Activated CD4-positive, alpha-beta memory T cell treated with anti-CD3 and anti-CD28 coated beads, Interleukin-2, amount 10 ng/mL, durations not matched to agents 7 days and 5 days (primary cell): ENCODE measurements around the gene ITGB7. TPM values are rescaled to one million over a fixed set of nuclear protein-coding genes. Genes with fewer than 3 reads are reported as not detected.
A peak's percentile ranks its signal among the peaks of the same experiment; 100 is the strongest.
"Not testable (repeated sequence)": the region's sequence is repeated elsewhere in the genome, so short reads cannot be mapped to it uniquely, and the experiment has no call there.

Experiments used
- CTCF ChIA-PET: fragments of 350-600 bp; sonication (Branson Sonifier 250); formaldehyde crosslinking; loops from one replicate; lab custom pipeline; 2021; ENCODE audit warnings: antibody characterized with exemption, inconsistent platforms; lab: Charles Lee
- POLR2A ChIA-PET: fragments of 350-600 bp; sonication (Branson Sonifier 250); formaldehyde crosslinking; loops from one replicate; lab custom pipeline; 2021; ENCODE audit warnings: antibody characterized with exemption; lab: Charles Lee
- DNase-seq: peaks from one replicate; pipeline ENCODE4 v3.0.0-alpha.2; 2020
- H3K27ac Mint-ChIP-seq: one replicate; pipeline ENCODE4 v1.8.0; 2021; ENCODE audit warnings: mild to moderate bottlenecking, mixed read lengths
- H3K27me3 Mint-ChIP-seq: one replicate; pipeline ENCODE4 v1.8.0; 2021; ENCODE audit warnings: mixed read lengths
- H3K36me3 Mint-ChIP-seq: one replicate; pipeline ENCODE4 v1.8.0; 2021; ENCODE audit warnings: low read depth, mixed read lengths
- H3K4me1 Mint-ChIP-seq: one replicate; pipeline ENCODE4 v1.8.0; 2021; ENCODE audit warnings: mixed read lengths
- H3K4me3 Mint-ChIP-seq: one replicate; pipeline ENCODE4 v1.8.0; 2021; ENCODE audit warnings: mild to moderate bottlenecking, mixed read lengths
- H3K9me3 Mint-ChIP-seq: one replicate; pipeline ENCODE4 v1.8.0; 2021; ENCODE audit warnings: mixed read lengths
- total RNA-seq, 2 experiments: library from RNA; stranded (reverse); gene quantifications; one replicate each; pipeline ENCODE4 v1.2.3, GENCODE V29; 2021

The ITGB7 gene
- total RNA-seq, 2 experiments from 2014 or later, result 780 to 786 TPM

DNA sequence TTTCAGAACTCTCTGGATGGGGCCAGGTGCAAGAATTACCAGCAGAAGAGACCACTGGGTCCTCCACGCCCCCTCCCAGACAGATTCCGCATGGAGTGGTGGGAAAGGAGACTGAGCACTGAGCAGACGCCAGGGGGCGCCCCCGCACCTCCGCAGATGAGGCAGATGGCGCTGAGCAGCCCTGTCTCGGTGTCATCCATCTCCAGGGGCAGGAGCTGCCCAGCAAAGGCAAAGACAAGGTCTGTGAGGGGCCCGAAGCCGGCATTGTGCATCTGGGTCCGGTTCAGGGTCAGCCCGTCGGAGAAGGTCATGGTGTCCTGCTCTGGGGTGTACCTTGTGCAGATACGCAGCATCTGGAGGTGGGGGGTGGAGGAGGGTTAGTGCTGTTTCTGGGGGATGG is 6.3 kb upstream of the ITGB7 start:
- no peak overlapping the region for H3K4me3 Mint-ChIP-seq
- peaks cover 91% of the 10 kb centered on the region for H3K4me1 Mint-ChIP-seq
- DNase-seq, result peak; percentile 84
- no peaks in the 10 kb centered on the region for H3K9me3 Mint-ChIP-seq
- CTCF ChIA-PET, result interaction anchor here (0.6 to 15.2 kb wide), 29 partner anchors 10 to 403 kb away, joined by 3 to 211 read pairs (median 5); partner anchors contain the start of genes AAAS, ESPL1, PFDN5 and SOAT2
- H3K36me3 Mint-ChIP-seq, result peaks cover 79% of the 10 kb centered on the region
- H3K27ac Mint-ChIP-seq, result peak overlapping the region; percentile 55
- POLR2A ChIA-PET, result interaction anchor here (0.7 to 8.3 kb wide), 13 partner anchors 9 to 108 kb away, joined by 3 to 71 read pairs (median 5); partner anchors contain the start of genes AAAS, ESPL1 and PFDN5
- H3K27me3 Mint-ChIP-seq, result no peaks in the 10 kb centered on the region

DNA sequence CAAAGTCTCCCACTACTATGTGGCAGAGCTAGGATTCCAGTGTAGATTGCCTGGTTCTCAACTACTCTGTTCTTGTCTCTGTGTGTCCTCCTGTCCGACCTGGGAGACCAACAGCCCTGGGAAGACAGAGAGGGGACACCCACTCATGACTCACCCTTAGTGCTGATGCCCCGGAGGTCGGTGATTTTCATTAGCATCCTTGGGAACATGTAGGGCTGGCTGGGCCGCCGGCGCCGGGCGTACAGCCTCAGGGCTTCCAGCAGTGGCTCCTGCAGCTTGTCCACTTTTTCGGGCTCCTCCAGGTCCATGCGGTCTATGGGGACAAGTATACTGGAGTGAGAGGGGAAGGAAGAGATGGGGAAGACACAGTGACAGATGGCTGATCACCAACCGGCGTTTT is 5.9 kb upstream of the ITGB7 start:
- no peaks in the 10 kb centered on the region for H3K9me3 Mint-ChIP-seq
- H3K36me3 Mint-ChIP-seq, result peaks cover 75% of the 10 kb centered on the region
- no peaks in the 10 kb centered on the region for H3K27me3 Mint-ChIP-seq
- H3K4me3 Mint-ChIP-seq, result no peak overlapping the region
- CTCF ChIA-PET, result interaction anchor here (0.7 to 15.2 kb wide), 21 partner anchors 6 to 403 kb away, joined by 3 to 211 read pairs (median 9); partner anchors contain the start of genes AAAS, CSAD, ESPL1 and ZNF740
- peaks cover 91% of the 10 kb centered on the region for H3K4me1 Mint-ChIP-seq
- no peak for DNase-seq
- POLR2A ChIA-PET, result interaction anchor here (0.7 to 8.3 kb wide), 7 partner anchors 30 to 108 kb away, joined by 3 to 71 read pairs (median 5); partner anchors contain the start of genes AAAS and ESPL1
- H3K27ac Mint-ChIP-seq, result peak overlapping the region; percentile 55

DNA sequence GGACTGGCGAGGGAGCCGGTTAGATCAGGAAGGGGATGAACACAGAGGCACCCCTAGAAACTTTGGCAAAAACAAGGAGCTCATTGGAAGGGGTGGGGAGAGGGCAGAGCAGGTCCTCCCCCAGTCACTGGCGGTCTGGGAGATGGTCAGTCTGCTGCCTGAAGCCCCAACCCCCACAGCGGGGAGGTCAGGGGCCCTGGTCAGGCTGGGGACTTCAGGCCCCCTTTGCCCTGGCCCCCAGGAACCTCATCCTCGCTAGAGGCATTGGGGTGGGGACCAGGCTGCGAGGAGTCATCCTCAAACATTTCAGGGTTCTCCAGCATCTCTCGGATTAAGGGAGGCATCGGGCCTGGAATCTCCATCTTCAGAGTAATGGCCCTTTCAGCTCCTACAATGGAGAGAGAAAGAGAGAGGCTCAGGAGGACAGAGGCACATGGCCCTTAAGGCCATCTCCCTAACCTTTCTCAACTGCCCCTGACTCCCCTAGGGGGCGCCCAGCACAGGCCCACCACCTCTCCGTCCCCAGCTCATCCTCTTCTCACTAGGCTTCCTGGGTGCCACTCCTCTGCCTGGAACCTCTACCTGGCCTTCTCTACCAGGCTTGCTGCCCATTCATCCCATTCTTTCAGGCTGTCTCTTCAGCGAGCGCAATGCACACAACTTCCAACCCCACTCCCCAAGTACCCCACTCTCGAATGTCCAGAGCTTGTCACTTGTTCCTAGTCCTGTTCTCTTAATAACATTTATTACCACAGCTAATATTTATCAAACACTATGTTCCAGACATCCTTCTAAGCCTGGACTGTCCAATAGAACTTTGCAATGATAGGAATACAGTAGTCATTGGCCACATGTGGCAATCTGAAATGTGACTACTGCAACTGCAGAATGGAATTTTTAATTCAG is 4.7 kb upstream of the ITGB7 start:
- DNase-seq, result no peak
- peaks cover 73% of the 10 kb centered on the region for H3K36me3 Mint-ChIP-seq
- H3K9me3 Mint-ChIP-seq, result no peaks in the 10 kb centered on the region
- ChIA-PET CTCF (interaction anchor here (0.7 to 15.2 kb wide), 20 partner anchors 7 to 209 kb away, joined by 3 to 211 read pairs (median 8); partner anchors contain the start of genes AAAS, CSAD, ESPL1 and PFDN5), POLR2A (interaction anchor here (0.8 to 9.1 kb wide), 6 partner anchors 7 to 109 kb away, joined by 3 to 117 read pairs (median 14); partner anchors contain the start of genes ESPL1 and SOAT2)
- no peaks in the 10 kb centered on the region for H3K27me3 Mint-ChIP-seq
- H3K27ac Mint-ChIP-seq, result no peak overlapping the region
- no peak overlapping the region for H3K4me3 Mint-ChIP-seq
- peaks cover 89% of the 10 kb centered on the region for H3K4me1 Mint-ChIP-seq

DNA sequence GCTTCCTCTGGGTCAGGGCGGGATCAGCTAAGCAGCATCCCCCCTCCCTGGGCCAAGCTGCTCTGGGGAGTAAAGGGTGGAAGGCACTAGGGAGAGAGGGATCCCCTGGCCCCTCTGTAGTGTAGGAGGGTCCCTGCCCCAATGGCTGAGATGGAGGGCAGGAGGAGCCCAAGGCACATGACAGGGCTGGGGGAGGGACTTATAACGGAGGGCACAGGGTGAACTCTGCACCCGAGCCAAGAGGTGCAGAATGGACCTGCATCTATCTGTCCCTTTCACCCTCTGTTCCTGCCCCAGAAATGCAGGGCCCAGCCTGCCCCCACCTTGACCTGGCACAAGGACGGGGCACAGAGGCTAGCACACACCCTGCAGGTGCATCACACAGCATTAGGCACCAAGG is 3.8 kb upstream of the ITGB7 start:
- Mint-ChIP-seq H3K4me1 (peaks cover 84% of the 10 kb centered on the region), H3K27ac (peak overlapping the region; percentile 21), H3K9me3 (no peaks in the 10 kb centered on the region), H3K4me3 (no peak overlapping the region), H3K36me3 (peaks cover 75% of the 10 kb centered on the region), H3K27me3 (no peaks in the 10 kb centered on the region)
- DNase-seq, result no peak
- CTCF ChIA-PET, result interaction anchor here (1.0 to 15.2 kb wide), 13 partner anchors 8 to 134 kb away, joined by 3 to 211 read pairs (median 11); partner anchors contain the start of genes AAAS, ESPL1 and PFDN5
- POLR2A ChIA-PET, result interaction anchor here (1.1 to 14.6 kb wide), 9 partner anchors 8 to 113 kb away, joined by 3 to 263 read pairs (median 10); partner anchors contain the start of genes CSAD, ESPL1, SOAT2 and ZNF740

DNA sequence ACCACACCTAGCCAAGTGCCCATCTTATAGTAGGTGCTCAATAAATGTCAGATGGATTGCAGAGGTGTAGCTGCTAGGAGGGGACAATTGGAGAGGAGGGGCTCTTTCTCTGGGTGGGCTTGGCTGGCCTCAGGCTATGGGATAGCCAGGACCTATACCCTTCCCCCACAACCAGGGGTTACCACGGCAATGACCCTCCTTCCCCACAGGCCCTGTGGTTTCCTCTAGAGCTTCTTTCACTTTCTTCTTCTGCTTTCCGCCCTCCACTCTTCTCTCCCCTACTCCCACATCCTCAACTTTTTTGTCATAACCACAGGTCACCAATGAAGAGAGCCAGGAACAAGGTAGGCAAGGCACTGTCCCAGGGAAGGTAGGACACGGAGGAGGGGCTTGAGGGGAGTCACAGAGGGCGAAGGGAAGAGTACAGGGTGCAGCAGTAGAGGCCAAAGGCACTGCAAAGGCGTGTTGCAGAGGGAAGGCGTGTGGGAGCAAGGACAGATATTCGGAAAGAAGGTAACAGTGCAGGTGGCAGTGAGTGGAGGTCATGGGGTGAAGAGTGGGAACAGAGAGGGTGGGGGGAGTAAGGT is 1.9 kb upstream of the ITGB7 start:
- H3K4me1 Mint-ChIP-seq, result peaks cover 80% of the 10 kb centered on the region
- ChIA-PET CTCF (interaction anchor here (0.6 to 15.2 kb wide), 15 partner anchors 10 to 289 kb away, joined by 3 to 211 read pairs (median 6); partner anchors contain the start of genes AAAS, CSAD, ESPL1 and MYG1), POLR2A (interaction anchor here (0.7 to 14.6 kb wide), 18 partner anchors 9 to 292 kb away, joined by 3 to 263 read pairs (median 6); partner anchors contain the start of genes AAAS, CSAD, ESPL1 and PFDN5)
- no peaks in the 10 kb centered on the region for H3K27me3 Mint-ChIP-seq
- peak overlapping the region; percentile 82 for H3K4me3 Mint-ChIP-seq
- H3K27ac Mint-ChIP-seq, result peak overlapping the region; percentile 89
- H3K9me3 Mint-ChIP-seq, result no peaks in the 10 kb centered on the region
- H3K36me3 Mint-ChIP-seq, result peaks cover 72% of the 10 kb centered on the region
- peak; percentile 62 for DNase-seq

DNA sequence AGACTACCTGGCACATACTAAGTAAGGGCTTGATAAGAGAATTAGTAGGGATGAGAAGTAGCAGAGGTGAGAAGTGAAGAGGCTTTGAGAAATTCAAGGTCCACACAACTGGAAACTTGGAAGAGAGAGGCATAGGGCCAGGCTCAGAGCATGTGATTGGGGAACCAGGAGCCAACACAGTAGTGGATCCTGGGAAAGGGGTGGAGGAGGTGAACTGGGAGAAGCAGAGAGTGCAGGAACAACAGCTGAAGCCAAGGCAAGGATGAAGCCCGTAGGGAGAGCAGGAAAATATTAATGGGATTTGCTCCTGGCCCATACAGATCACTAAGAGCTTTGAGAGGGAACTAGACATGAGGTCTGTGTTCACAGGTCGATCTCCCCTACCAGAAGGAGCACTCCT is 1.4 kb upstream of the ITGB7 start:
- H3K27ac Mint-ChIP-seq, result peak overlapping the region; percentile 89
- DNase-seq, result no peak
- peak overlapping the region; percentile 82 for H3K4me3 Mint-ChIP-seq
- peaks cover 79% of the 10 kb centered on the region for H3K4me1 Mint-ChIP-seq
- no peaks in the 10 kb centered on the region for H3K27me3 Mint-ChIP-seq
- no peaks in the 10 kb centered on the region for H3K9me3 Mint-ChIP-seq
- POLR2A ChIA-PET, result interaction anchor here (0.6 to 14.6 kb wide), 19 partner anchors 8 to 292 kb away, joined by 3 to 263 read pairs (median 5); partner anchors contain the start of genes AAAS, CSAD, ESPL1 and PFDN5
- CTCF ChIA-PET, result interaction anchor here (0.6 to 15.2 kb wide), 16 partner anchors 10 to 213 kb away, joined by 3 to 211 read pairs (median 6); partner anchors contain the start of genes AAAS, CSAD, ESPL1 and PFDN5
- H3K36me3 Mint-ChIP-seq, result peaks cover 71% of the 10 kb centered on the region

DNA sequence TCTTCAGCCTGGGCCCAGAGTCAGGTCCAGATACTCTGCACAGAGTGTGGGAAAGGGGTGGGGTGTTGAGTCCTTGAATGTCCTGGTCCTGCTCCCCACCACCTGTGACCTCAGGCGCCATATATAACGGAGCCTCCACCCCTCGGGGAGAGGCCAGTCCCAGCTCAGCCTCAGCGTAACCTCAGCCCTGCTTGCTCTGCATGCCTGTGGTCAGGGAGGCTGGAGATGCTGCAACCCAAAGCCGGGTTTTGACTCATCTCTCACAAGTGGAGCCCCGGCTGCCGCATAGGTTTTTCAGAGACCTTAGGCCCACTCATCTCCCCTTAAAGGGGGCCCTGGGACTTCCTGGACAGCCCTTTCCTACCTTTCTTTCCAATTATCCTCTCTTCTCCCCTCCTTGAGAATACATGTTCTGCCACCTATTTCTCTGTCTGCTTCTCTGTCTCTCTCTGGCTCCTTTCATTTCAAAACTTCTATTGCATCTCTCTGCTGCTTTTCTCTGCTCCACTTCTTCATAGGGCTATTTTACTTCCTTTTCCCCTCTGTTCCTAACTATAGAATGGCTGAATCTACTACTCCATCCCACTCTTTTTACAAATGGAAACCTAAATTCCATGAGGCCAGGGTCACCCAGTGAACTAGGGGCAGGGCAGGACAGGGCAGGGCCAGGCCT is 1.2 kb downstream of the ITGB7 start:
- Mint-ChIP-seq H3K9me3 (no peaks in the 10 kb centered on the region), H3K36me3 (peaks cover 59% of the 10 kb centered on the region), H3K4me3 (peak overlapping the region; percentile 78), H3K4me1 (peaks cover 82% of the 10 kb centered on the region), H3K27ac (peak overlapping the region; percentile 84), H3K27me3 (no peaks in the 10 kb centered on the region)
- CTCF ChIA-PET, result interaction anchor here (1.0 to 15.2 kb wide), 8 partner anchors 8 to 115 kb away, joined by 3 to 211 read pairs (median 5); partner anchors contain the start of gene AAAS
- DNase-seq, result peak; percentile 90
- POLR2A ChIA-PET, result interaction anchor here (0.9 to 14.6 kb wide), 14 partner anchors 7 to 276 kb away, joined by 3 to 263 read pairs (median 6); partner anchors contain the start of genes AAAS, CSAD, SP1 and ZNF740

DNA sequence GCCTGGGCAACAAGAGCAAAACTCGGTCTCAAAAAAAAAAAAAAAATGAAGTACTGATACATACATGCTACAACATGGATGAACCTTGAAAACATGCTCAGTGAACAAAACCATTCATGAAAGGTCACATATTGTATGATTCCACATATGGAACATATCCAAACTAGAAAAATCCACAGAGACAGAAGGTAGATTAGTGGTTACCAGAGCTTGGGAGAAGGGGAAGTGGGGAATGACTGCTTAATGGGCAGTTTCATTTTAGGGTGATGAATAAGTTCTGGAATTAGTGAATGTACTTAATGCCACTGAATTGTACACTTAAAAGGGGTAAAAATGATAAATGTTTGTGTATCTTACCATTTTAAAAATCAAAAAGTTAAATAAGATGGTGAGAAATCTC is 2.7 kb downstream of the ITGB7 start:
- ChIA-PET POLR2A (interaction anchor here (1.3 to 14.6 kb wide), 3 partner anchors 9 to 18 kb away, joined by 3 to 263 read pairs (median 117); partner anchors contain the start of genes CSAD and ZNF740), CTCF (interaction anchor here (2.2 to 8.9 kb wide), 2 partner anchors 9 to 15 kb away, joined by 7 to 74 read pairs; no protein-coding TSS in a partner anchor)
- DNase-seq, result no peak
- Mint-ChIP-seq H3K4me1 (peaks cover 82% of the 10 kb centered on the region), H3K9me3 (no peaks in the 10 kb centered on the region), H3K27ac (peak overlapping the region; percentile 41), H3K4me3 (peak overlapping the region; percentile 78), H3K27me3 (no peaks in the 10 kb centered on the region), H3K36me3 (peaks cover 62% of the 10 kb centered on the region)

DNA sequence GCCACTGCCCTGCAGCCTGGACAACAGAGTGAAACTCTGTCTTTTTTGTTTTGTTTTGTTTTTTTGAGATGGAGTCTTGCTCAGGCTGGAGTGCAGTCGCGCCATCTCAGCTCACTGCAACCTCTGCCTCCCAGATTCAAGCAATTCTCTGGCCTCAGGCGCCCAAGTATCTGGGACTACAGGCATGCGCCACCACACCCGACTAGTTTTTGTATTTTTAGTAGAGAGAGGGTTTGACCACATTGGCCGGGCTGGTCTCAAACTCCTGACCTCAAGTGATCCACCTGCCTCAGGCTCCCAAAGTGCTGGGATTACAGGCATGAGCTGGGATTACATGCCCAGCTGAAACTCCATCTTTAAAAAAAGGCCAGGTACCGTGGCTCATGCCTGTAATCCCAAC is 4.7 kb downstream of the ITGB7 start:
- ChIA-PET POLR2A (interaction anchor here (1.3 to 14.6 kb wide), 6 partner anchors 9 to 67 kb away, joined by 3 to 263 read pairs (median 6); partner anchors contain the start of genes CSAD and ZNF740), CTCF (interaction anchor here (1.5 to 8.9 kb wide), 3 partner anchors 11 to 43 kb away, joined by 9 to 74 read pairs (median 12); partner anchors contain the start of genes CSAD and ZNF740)
- H3K27ac Mint-ChIP-seq, result peak overlapping the region; percentile 73

DNA sequence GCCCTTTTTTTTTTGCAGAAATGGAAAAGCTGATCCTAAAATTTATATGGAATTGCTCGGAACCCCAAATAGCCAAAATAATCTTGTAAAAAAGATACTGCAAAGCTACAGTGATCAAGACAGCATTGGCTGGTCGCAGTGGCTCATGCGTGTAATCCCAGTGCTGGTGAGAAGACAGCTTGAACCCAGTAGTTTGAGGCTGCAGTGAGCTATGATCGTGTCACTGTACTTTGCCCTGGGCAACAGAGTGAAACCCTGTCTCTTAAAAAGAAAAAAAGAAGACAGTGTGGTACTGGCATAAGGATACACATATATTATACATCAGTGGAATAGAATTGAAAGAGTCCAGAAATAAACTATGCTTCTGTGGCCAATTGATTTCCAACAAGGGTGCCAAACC is 5.4 kb downstream of the ITGB7 start:
- DNase-seq, result no peak
- peak overlapping the region; percentile 73 for H3K27ac Mint-ChIP-seq
- CTCF ChIA-PET, result interaction anchor here (0.6 to 8.9 kb wide), 5 partner anchors 12 to 990 kb away, joined by 3 to 74 read pairs (median 9); partner anchors contain the start of genes CSAD and ZNF740
- H3K4me1 Mint-ChIP-seq, result peaks cover 80% of the 10 kb centered on the region
- peak overlapping the region; percentile 41 for H3K4me3 Mint-ChIP-seq
- no peaks in the 10 kb centered on the region for H3K27me3 Mint-ChIP-seq
- no peaks in the 10 kb centered on the region for H3K9me3 Mint-ChIP-seq
- H3K36me3 Mint-ChIP-seq, result peaks cover 74% of the 10 kb centered on the region
- POLR2A ChIA-PET, result interaction anchor here (1.3 to 14.6 kb wide), 8 partner anchors 10 to 67 kb away, joined by 3 to 263 read pairs (median 5); partner anchors contain the start of genes CSAD and ZNF740

More for the DNA sequence above, 4.7 kb downstream of the ITGB7 start:
- H3K27me3 Mint-ChIP-seq, H3K9me3 Mint-ChIP-seq, H3K4me3 Mint-ChIP-seq, DNase-seq: not testable (repeated sequence)
- H3K4me1 Mint-ChIP-seq, result peaks cover 80% of the 10 kb centered on the region
- peaks cover 71% of the 10 kb centered on the region for H3K36me3 Mint-ChIP-seq

DNA sequence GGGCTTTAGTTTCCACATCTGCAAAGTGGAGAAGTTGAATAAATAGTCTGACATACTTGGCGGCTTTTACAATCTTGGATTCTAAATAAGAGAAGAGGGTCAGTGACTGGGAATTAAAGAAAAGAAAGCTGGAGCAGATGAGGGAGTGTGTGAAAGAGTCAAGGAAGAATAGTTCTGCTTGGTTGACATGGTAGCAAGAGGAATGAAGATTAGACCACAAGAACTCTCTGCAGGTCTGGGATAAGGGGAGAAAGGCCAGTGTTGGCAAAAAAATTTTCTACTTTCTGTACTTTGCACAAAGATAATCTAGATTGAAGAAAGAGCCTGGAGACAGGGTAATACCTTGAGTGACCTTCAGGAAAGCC is 5.9 kb downstream of the ITGB7 start:
- Mint-ChIP-seq H3K4me1 (peaks cover 84% of the 10 kb centered on the region), H3K36me3 (peaks cover 74% of the 10 kb centered on the region)

More for the DNA sequence above, 5.9 kb downstream of the ITGB7 start:
- ChIA-PET POLR2A (interaction anchor here (0.9 to 14.6 kb wide), 8 partner anchors 10 to 98 kb away, joined by 3 to 263 read pairs (median 5); partner anchors contain the start of genes CSAD, MYG1 and ZNF740), CTCF (interaction anchor here (0.6 to 8.9 kb wide), 8 partner anchors 12 to 991 kb away, joined by 3 to 74 read pairs (median 8); partner anchors contain the start of genes CSAD and ZNF740)
- Mint-ChIP-seq H3K27ac (peak overlapping the region; percentile 84), H3K4me3 (peak overlapping the region; percentile 66), H3K27me3 (no peaks in the 10 kb centered on the region), H3K9me3 (no peaks in the 10 kb centered on the region)
- no peak for DNase-seq
